IPS-18a (cell line): ENCODE data around the gene OPCML.

Experiments used
- H3K27ac ChIP-seq: one replicate; pipeline ENCODE4 v1.5.1; 2013; ENCODE audit warnings: low read length
- H3K27me3 ChIP-seq: one replicate; pipeline ENCODE4 v1.6.1; 2013; ENCODE audit warnings: mild to moderate bottlenecking, low read length; ENCODE audit not compliant: control insufficient read depth, insufficient read depth
- H3K36me3 ChIP-seq: one replicate; pipeline ENCODE4 v1.6.1; 2013; ENCODE audit warnings: low read depth, low read length; ENCODE audit not compliant: control insufficient read depth
- H3K4me1 ChIP-seq: one replicate; pipeline ENCODE4 v1.6.1; 2013; ENCODE audit warnings: low read depth, low read length; ENCODE audit not compliant: control insufficient read depth
- H3K4me3 ChIP-seq: one replicate; pipeline ENCODE4 v1.5.1; 2013; ENCODE audit warnings: low read length
- H3K9ac ChIP-seq: one replicate; pipeline ENCODE4 v1.6.1; 2013; ENCODE audit warnings: mild to moderate bottlenecking, low read length, moderate library complexity
- H3K9me3 ChIP-seq: one replicate; pipeline ENCODE4 v1.6.1; 2013; ENCODE audit warnings: low read depth, low read length; ENCODE audit not compliant: control insufficient read depth

OPCML gene

GRCh38 chr11:133026952-133027351, 505.3 kb downstream of the OPCML start:
- H3K4me3 ChIP-seq = no peak overlapping the region
- H3K36me3 ChIP-seq = no peaks in the 10 kb centered on the region
- H3K9ac ChIP-seq = no peak overlapping the region
- no peaks in the 10 kb centered on the region for H3K27me3 ChIP-seq
- H3K27ac ChIP-seq = no peak overlapping the region
- H3K9me3 ChIP-seq = no peaks in the 10 kb centered on the region
- H3K4me1 ChIP-seq = peaks cover 13% of the 10 kb centered on the region

- no peaks in the 10 kb centered on the region for H3K9me3 ChIP-seq
- H3K4me1 ChIP-seq = peaks cover 11% of the 10 kb centered on the region
- H3K27ac ChIP-seq = no peak overlapping the region
- H3K36me3 ChIP-seq = no peaks in the 10 kb centered on the region
- no peak overlapping the region for H3K4me3 ChIP-seq
- H3K9ac ChIP-seq = no peak overlapping the region
- H3K27me3 ChIP-seq = no peaks in the 10 kb centered on the region
These were observed 508.0 kb downstream of the OPCML start for GRCh38 chr11:133024301-133024700.

GRCh38 chr11:133023232-133023631, 509.1 kb downstream of the OPCML start:
- Histone ChIP-seq H3K27ac (no peak overlapping the region), H3K4me3 (no peak overlapping the region), H3K36me3 (no peaks in the 10 kb centered on the region), H3K9ac (no peak overlapping the region), H3K4me1 (peaks cover under 1% of the 10 kb centered on the region), H3K9me3 (no peaks in the 10 kb centered on the region), H3K27me3 (no peaks in the 10 kb centered on the region)

GRCh38 chr11:133021553-133021952, 510.7 kb downstream of the OPCML start:
- H3K4me1 ChIP-seq = no peaks in the 10 kb centered on the region
- H3K9ac ChIP-seq = no peak overlapping the region
- H3K27me3 ChIP-seq = no peaks in the 10 kb centered on the region
- no peak overlapping the region for H3K27ac ChIP-seq
- no peaks in the 10 kb centered on the region for H3K36me3 ChIP-seq
- H3K4me3 ChIP-seq = no peak overlapping the region
- no peaks in the 10 kb centered on the region for H3K9me3 ChIP-seq

GRCh38 chr11:133020372-133020714, 512.0 kb downstream of the OPCML start:
- Histone ChIP-seq H3K27me3 (no peaks in the 10 kb centered on the region), H3K9ac (no peak overlapping the region), H3K4me3 (no peak overlapping the region), H3K4me1 (no peaks in the 10 kb centered on the region), H3K9me3 (no peaks in the 10 kb centered on the region), H3K36me3 (no peaks in the 10 kb centered on the region), H3K27ac (no peak overlapping the region)

- no peaks in the 10 kb centered on the region for H3K27me3 ChIP-seq
- no peak overlapping the region for H3K27ac ChIP-seq
- no peak overlapping the region for H3K4me3 ChIP-seq
- no peak overlapping the region for H3K9ac ChIP-seq
- H3K4me1 ChIP-seq = no peaks in the 10 kb centered on the region
- H3K36me3 ChIP-seq = no peaks in the 10 kb centered on the region
- no peaks in the 10 kb centered on the region for H3K9me3 ChIP-seq
These were observed 512.5 kb downstream of the OPCML start for GRCh38 chr11:133019545-133020371.

- Histone ChIP-seq H3K36me3 (no peaks in the 10 kb centered on the region), H3K4me1 (no peaks in the 10 kb centered on the region), H3K4me3 (no peak overlapping the region), H3K9me3 (no peaks in the 10 kb centered on the region), H3K27me3 (no peaks in the 10 kb centered on the region), H3K9ac (no peak overlapping the region), H3K27ac (no peak overlapping the region)
These were observed 516.8 kb downstream of the OPCML start for GRCh38 chr11:133015457-133015856.

- no peaks in the 10 kb centered on the region for H3K27me3 ChIP-seq
- no peak overlapping the region for H3K9ac ChIP-seq
- H3K27ac ChIP-seq = no peak overlapping the region
- no peaks in the 10 kb centered on the region for H3K9me3 ChIP-seq
- no peaks in the 10 kb centered on the region for H3K36me3 ChIP-seq
- H3K4me3 ChIP-seq = no peak overlapping the region
- no peaks in the 10 kb centered on the region for H3K4me1 ChIP-seq
These were observed 518.0 kb downstream of the OPCML start for GRCh38 chr11:133014337-133014736.

GRCh38 chr11:133012803-133013202, 519.5 kb downstream of the OPCML start:
- H3K9me3 ChIP-seq = no peaks in the 10 kb centered on the region
- H3K36me3 ChIP-seq = no peaks in the 10 kb centered on the region
- no peak overlapping the region for H3K9ac ChIP-seq
- H3K4me1 ChIP-seq = no peaks in the 10 kb centered on the region
- H3K27me3 ChIP-seq = no peaks in the 10 kb centered on the region
- H3K4me3 ChIP-seq = no peak overlapping the region
- H3K27ac ChIP-seq = no peak overlapping the region

GRCh38 chr11:133011604-133012003, 520.7 kb downstream of the OPCML start:
- Histone ChIP-seq H3K36me3 (no peaks in the 10 kb centered on the region), H3K9ac (no peak overlapping the region), H3K4me3 (no peak overlapping the region), H3K9me3 (no peaks in the 10 kb centered on the region), H3K27me3 (no peaks in the 10 kb centered on the region), H3K4me1 (no peaks in the 10 kb centered on the region), H3K27ac (no peak overlapping the region)

- H3K9ac ChIP-seq = no peak overlapping the region
- H3K4me1 ChIP-seq = no peaks in the 10 kb centered on the region
- no peaks in the 10 kb centered on the region for H3K36me3 ChIP-seq
- no peaks in the 10 kb centered on the region for H3K27me3 ChIP-seq
- H3K27ac ChIP-seq = no peak overlapping the region
- no peak overlapping the region for H3K4me3 ChIP-seq
- peaks cover 3% of the 10 kb centered on the region for H3K9me3 ChIP-seq
These were observed 525.2 kb downstream of the OPCML start for GRCh38 chr11:133007027-133007584.

- peaks cover 3% of the 10 kb centered on the region for H3K9me3 ChIP-seq
- H3K9ac ChIP-seq = no peak overlapping the region
- no peaks in the 10 kb centered on the region for H3K36me3 ChIP-seq
- H3K27me3 ChIP-seq = no peaks in the 10 kb centered on the region
- H3K27ac ChIP-seq = no peak overlapping the region
- H3K4me3 ChIP-seq = no peak overlapping the region
- H3K4me1 ChIP-seq = peaks cover 4% of the 10 kb centered on the region
These were observed 527.9 kb downstream of the OPCML start for GRCh38 chr11:133004369-133004768.
